SK-N-SH (cell line): Measurements from ENCODE around the gene TTC32. TPM values are rescaled to one million over a fixed set of nuclear protein-coding genes. Genes with fewer than 3 reads are reported as not detected.

Experiments used
- CTCF ChIA-PET: fragments of 300-600, 350-600 bp; formaldehyde crosslinking; extraction: SDS; loops from one replicate; lab custom pipeline; 2021; lab: Yijun Ruan, JAX
- POLR2A ChIA-PET: fragments of 350-600 bp; sonication (Branson Sonifier 250); formaldehyde crosslinking; extraction: SDS; loops from one replicate; lab custom pipeline; 2020; ENCODE audit warnings: antibody characterized with exemption, inconsistent platforms; lab: Yijun Ruan, JAX
- DNase-seq: peaks from one replicate; pipeline ENCODE4 v3.0.0; 2012
- H2AFZ ChIP-seq: fragments of 200-600 bp; sonication (generic); 2 replicates; pipeline ENCODE4 v1.8.1; 2016; ENCODE audit warnings: antibody characterized with exemption, mild to moderate bottlenecking, low read depth
- H3F3A ChIP-seq: fragments of 200-600 bp; sonication (generic); replicated peaks from 2 replicates; pipeline ENCODE3; 2016; ENCODE audit warnings: antibody characterized with exemption, mild to moderate bottlenecking; ENCODE audit not compliant: insufficient read depth
- H3K27ac ChIP-seq, 2 experiments: fragments of 200-500 bp in 1 of 2; fragments of 200-600 bp in 1 of 2; sonication (Bioruptor generic) in 1 of 2; sonication (generic), shearing (Covaris generic) in 1 of 2; 2 replicates each; pipeline versions ENCODE4 v1.5.1 to v1.6.1; 2014 to 2016; ENCODE audit warnings: low read depth in 2 of 2, inconsistent platforms in 1 of 2, low read length in 1 of 2, mild to moderate bottlenecking in 1 of 2, mixed read lengths in 1 of 2
- H3K27me3 ChIP-seq: fragments of 200-600 bp; sonication (generic), shearing (Covaris generic); 2 replicates; pipeline ENCODE4 v1.6.1; 2016; ENCODE audit warnings: mixed run types; ENCODE audit not compliant: insufficient read depth
- H3K36me3 ChIP-seq, 2 experiments: fragments of 200-500 bp in 1 of 2; fragments of 200-600 bp in 1 of 2; sonication (Bioruptor generic) in 1 of 2; sonication (generic) in 1 of 2; replicated peaks in 1 of 2; 2 replicates each; pipeline versions ENCODE3 to v1.5.1; 2014 to 2016; ENCODE audit warnings: low read length in 1 of 2, mild to moderate bottlenecking in 1 of 2; ENCODE audit not compliant: insufficient read depth in 2 of 2, control insufficient read depth in 1 of 2
- H3K4me1 ChIP-seq, 2 experiments: fragments of 200-500 bp in 1 of 2; fragments of 200-600 bp in 1 of 2; sonication (Bioruptor generic) in 1 of 2; sonication (generic), shearing (Covaris generic) in 1 of 2; 2 replicates each; pipeline versions ENCODE4 v1.5.1 to v1.6.1; 2014 to 2016; ENCODE audit warnings: low read depth in 1 of 2, low read length in 1 of 2, mixed run types in 1 of 2; ENCODE audit not compliant: insufficient read depth in 2 of 2, control insufficient read depth in 1 of 2
- H3K4me2 ChIP-seq: fragments of 200-600 bp; sonication (generic), shearing (Covaris generic); 2 replicates; pipeline ENCODE4 v1.6.1; 2017; ENCODE audit warnings: mixed run types
- H3K4me3 ChIP-seq, 2 experiments: fragments of 200-500 bp in 1 of 2; fragments of 200-600 bp in 1 of 2; sonication (Bioruptor generic) in 1 of 2; sonication (generic), shearing (Covaris generic) in 1 of 2; 2 replicates each; pipeline versions ENCODE4 v1.5.1 to v1.8.1; 2014 to 2016; ENCODE audit warnings: low read depth in 2 of 2, inconsistent platforms in 1 of 2, low read length in 1 of 2, mild to moderate bottlenecking in 1 of 2, mixed read lengths in 1 of 2, moderate library complexity in 1 of 2
- H3K79me2 ChIP-seq: fragments of 200-600 bp; sonication (generic); 2 replicates; pipeline ENCODE4 v1.8.1; 2017; ENCODE audit warnings: mild to moderate bottlenecking; ENCODE audit not compliant: insufficient read depth
- H3K9ac ChIP-seq: fragments of 200-600 bp; sonication (generic); 2 replicates; pipeline ENCODE4 v1.6.1; 2017; ENCODE audit warnings: mixed run types
- H3K9me2 ChIP-seq: fragments of 200-600 bp; sonication (generic); 2 replicates; pipeline ENCODE4 v1.6.1; 2017; ENCODE audit warnings: mixed run types
- H3K9me3 ChIP-seq: fragments of 200-600 bp; sonication (generic); 2 replicates; pipeline ENCODE4 v1.6.1; 2017; ENCODE audit warnings: mixed run types, mild to moderate bottlenecking, moderate library complexity
- H4K20me1 ChIP-seq: fragments of 200-600 bp; sonication (generic); 2 replicates; pipeline ENCODE4 v1.6.1; 2017; ENCODE audit warnings: mild to moderate bottlenecking, mixed run types; ENCODE audit not compliant: insufficient read depth
- ELF1 ChIP-seq: IDR thresholded peaks from 2 replicates; pipeline ENCODE4 v1.4.0; 2012
- EP300 ChIP-seq, 2 experiments: IDR thresholded peaks; 2 replicates each; pipeline versions ENCODE4 v1.4.0 to v1.6.1; 2012; ENCODE audit warnings: borderline replicate concordance in 1 of 2, low read depth in 1 of 2, low read length in 1 of 2
- EZH2phosphoT487 ChIP-seq: fragments of 200-600 bp; sonication (generic); IDR thresholded peaks from 2 replicates; pipeline ENCODE4 v1.6.1; 2017; ENCODE audit warnings: low read depth, mixed run types, mild to moderate bottlenecking, antibody characterized with exemption, moderate library complexity, borderline replicate concordance
- FOXJ3 ChIP-seq: sonication (generic); formaldehyde crosslinking; IDR thresholded peaks from 2 replicates; pipeline ENCODE4 v1.5.1; 2020; ENCODE audit warnings: mild to moderate bottlenecking, missing genetic modification reagents
- FOXM1 ChIP-seq: IDR thresholded peaks from 2 replicates; pipeline ENCODE4 v1.4.0; 2012; ENCODE audit warnings: low read depth, mild to moderate bottlenecking
- GATA2 ChIP-seq: sonication (generic); formaldehyde crosslinking; IDR thresholded peaks from 2 replicates; pipeline ENCODE4 v1.5.0; 2020; ENCODE audit warnings: mild to moderate bottlenecking, missing genetic modification reagents
- IRF3 ChIP-seq: fragments of 150-350 bp; IDR thresholded peaks from 2 replicates; pipeline ENCODE4 v1.6.1; 2016; ENCODE audit warnings: mild to moderate bottlenecking, low read depth, low read length
- MEF2A ChIP-seq: IDR thresholded peaks from 2 replicates; pipeline ENCODE4 v1.4.0; 2012; ENCODE audit warnings: low read depth, borderline replicate concordance
- NFIC ChIP-seq: IDR thresholded peaks from 2 replicates; pipeline ENCODE4 v1.4.0; 2012; ENCODE audit warnings: borderline replicate concordance
- NRF1 ChIP-seq: IDR thresholded peaks from 2 replicates; pipeline ENCODE4 v1.6.1; 2012; ENCODE audit warnings: low read depth, mild to moderate bottlenecking, low read length
- PBX3 ChIP-seq: IDR thresholded peaks from 2 replicates; pipeline ENCODE4; 2012
- POLR2AphosphoS5 ChIP-seq: IDR thresholded peaks from 2 replicates; pipeline ENCODE4 v1.6.1; 2012; ENCODE audit warnings: low read depth, low read length
- RAD21 ChIP-seq: IDR thresholded peaks from 2 replicates; pipeline ENCODE4 v1.6.1; 2012; ENCODE audit warnings: mild to moderate bottlenecking, low read length
- RCOR1 ChIP-seq: fragments of 150-350 bp; IDR thresholded peaks from 2 replicates; pipeline ENCODE4 v1.6.1; 2017; ENCODE audit warnings: antibody characterized with exemption, low read length
- REST ChIP-seq: IDR thresholded peaks from 2 replicates; pipeline ENCODE4 v1.6.1; 2012; ENCODE audit warnings: mild to moderate bottlenecking, low read depth, low read length, moderate library complexity
- RFX5 ChIP-seq: IDR thresholded peaks from 2 replicates; pipeline ENCODE4 v1.6.1; 2012; ENCODE audit warnings: mild to moderate bottlenecking, improper control_type of control experiment, low read length
- SMC3 ChIP-seq: IDR thresholded peaks from 2 replicates; pipeline ENCODE4 v1.6.1; 2012; ENCODE audit warnings: low read depth, low read length, improper control_type of control experiment
- TAF1 ChIP-seq: IDR thresholded peaks from 2 replicates; pipeline ENCODE4 v1.6.1; 2012; ENCODE audit warnings: low read depth, mild to moderate bottlenecking, low read length, moderate library complexity, borderline replicate concordance
- TCF12 ChIP-seq: IDR thresholded peaks from 2 replicates; pipeline ENCODE4 v1.4.0; 2012
- USF1 ChIP-seq: IDR thresholded peaks from 2 replicates; pipeline ENCODE4 v1.4.0; 2012; ENCODE audit warnings: low read depth, borderline replicate concordance
- USF2 ChIP-seq: fragments of 150-350 bp; IDR thresholded peaks from 2 replicates; pipeline ENCODE4 v1.6.1; 2017; ENCODE audit warnings: antibody characterized with exemption, low read length, low read depth, borderline replicate concordance
- ZBTB33 ChIP-seq: IDR thresholded peaks from 2 replicates; pipeline ENCODE4 v1.4.0; 2012; ENCODE audit warnings: low read depth, borderline replicate concordance
- WGBS: methylation state at CpG from one replicate; pipeline ENCODE4 v1.1.6; 2017; ENCODE audit warnings: low lambda C conversion rate; 5-methylcytosine and 5-hydroxymethylcytosine counted together
- polyA plus RNA-seq, 3 experiments: library from polyadenylated mRNA; depleted of rRNA; stranded (reverse); fragments of >200 nt; gene quantifications; 2 replicates each; pipeline ENCODE4 v1.2.3, GENCODE V29; 2012

Gene TTC32
- polyA plus RNA-seq (2012; rRNA removed): 9.1 and 11.9 TPM in 2 replicates
- polyA plus RNA-seq (2012; cell fraction: cytosol; rRNA removed): 6.6 and 7.2 TPM in 2 replicates
- 25.0 and 30.7 TPM in 2 replicates for polyA plus RNA-seq (2012; cell fraction: nucleus; rRNA removed)

GRCh38 chr2:19901442-19902215 lies at the start of gene TTC32:
TSS of gene TTC32 (minus strand) at chr2:19901983. CDS start at chr2:19901854, 129 bp downstream.
- 1% methylated on average over 39 of the region's 65 CpGs for WGBS
- Histone ChIP-seq H3K27me3 (no peaks in the 10 kb centered on the region), H3K79me2 (peaks cover 58% of the 10 kb centered on the region), H3K4me2 (peak within 1 kb of the TSS; percentile 86), H3K27ac (peak within 1 kb of the TSS; percentile 91 to 100), H2AFZ (peak within 1 kb of the TSS; percentile 93), H3K4me1 (peaks cover 14 to 37% of the 10 kb centered on the region in 2 experiments; a peak in 3 of 4 replicates), H4K20me1 (peaks cover 10% of the 10 kb centered on the region; the same call in 1 of the 2 replicates), H3K9me2 (no peaks in the 10 kb centered on the region), H3K4me3 (peak within 1 kb of the TSS; percentile 85 to 100), H3K9me3 (no peaks in the 10 kb centered on the region), H3K9ac (peak within 1 kb of the TSS; percentile 97), H3K36me3 (peaks cover 11 to 14% of the 10 kb centered on the region in 2 experiments), H3F3A (no peaks in the 10 kb centered on the region)
- ChIA-PET CTCF (interaction anchor here (1.0 to 1.6 kb wide), 2 partner anchors 11 to 425 kb away, joined by 3 to 4 read pairs; no protein-coding TSS in a partner anchor), POLR2A (interaction anchor here (0.6 to 1.0 kb wide), 4 partner anchors 18 to 381 kb away, joined by 3 to 4 read pairs (median 4); partner anchors contain the start of gene LAPTM4A)
- peak; percentile 99 for DNase-seq
- TF ChIP-seq REST: peak; percentile 66
- no peak for TF ChIP-seq USF1
- peak; percentile 93 for TF ChIP-seq NRF1
- TF ChIP-seq TAF1: peak; percentile 78
- TF ChIP-seq SMC3: 0 out of 2 replicates have a peak, but pooled peaks have one; percentile 10
- TF ChIP-seq GATA2 (CRISPR knock-in tag): peak; percentile 47; the same call in 1 of the 2 replicates
- peak; percentile 95 for TF ChIP-seq POLR2AphosphoS5
- TF ChIP-seq EP300 (IDR thresholded peaks at IDR 0.05; ENCODE audit: borderline replicate concordance in 1 of 2, low read depth in 1 of 2, low read length in 1 of 2): no peak
- no peak for TF ChIP-seq FOXM1
- no peak for TF ChIP-seq TCF12
- no peak for TF ChIP-seq RAD21
- TF ChIP-seq MEF2A: no peak
- TF ChIP-seq ZBTB33: peak; percentile 100
- TF ChIP-seq FOXJ3: peak; percentile 82; the same call in 1 of the 2 replicates
- no peak; the same call in none of the 2 replicates for TF ChIP-seq RCOR1
- TF ChIP-seq ELF1: peak; percentile 65
- TF ChIP-seq RFX5: no peak
- TF ChIP-seq NFIC: no peak
- peak; percentile 3; the same call in 1 of the 2 replicates for TF ChIP-seq USF2
- no peak for TF ChIP-seq PBX3
- TF ChIP-seq IRF3: no peak
- no peak for TF ChIP-seq EZH2phosphoT487
